HG02642 (cell line): Measurements from ENCODE around the gene CCDC13.

Source experiments
- ATAC-seq: cut with Tn5 transposase; IDR thresholded peaks from one replicate; pipeline ENCODE4 v1.9.1; 2021; ENCODE audit warnings: mild to moderate bottlenecking; ENCODE audit not compliant: unreplicated experiment, poor library complexity

The CCDC13 gene

DNA sequence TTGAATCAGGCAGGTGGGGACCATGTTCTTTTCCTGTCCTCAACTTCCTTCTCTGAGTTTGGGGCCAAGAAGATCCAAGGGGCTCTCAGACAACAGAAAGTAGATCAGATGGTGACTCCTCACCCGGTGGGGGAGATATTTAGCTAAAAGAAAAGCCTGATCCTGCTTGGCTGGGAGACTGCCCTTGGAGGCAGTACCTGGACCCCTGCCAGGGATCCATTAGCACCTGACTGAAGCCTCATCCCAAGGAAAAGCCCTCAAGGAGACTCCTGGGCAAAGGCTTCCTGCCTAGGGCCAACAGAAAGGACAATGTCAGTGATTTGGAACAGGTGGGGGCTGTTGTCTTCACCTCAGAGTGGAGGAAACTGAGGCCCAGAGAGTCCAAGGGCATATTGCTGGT lies 37.0 kb downstream of the CCDC13 start:
- no peak for ATAC-seq

DNA sequence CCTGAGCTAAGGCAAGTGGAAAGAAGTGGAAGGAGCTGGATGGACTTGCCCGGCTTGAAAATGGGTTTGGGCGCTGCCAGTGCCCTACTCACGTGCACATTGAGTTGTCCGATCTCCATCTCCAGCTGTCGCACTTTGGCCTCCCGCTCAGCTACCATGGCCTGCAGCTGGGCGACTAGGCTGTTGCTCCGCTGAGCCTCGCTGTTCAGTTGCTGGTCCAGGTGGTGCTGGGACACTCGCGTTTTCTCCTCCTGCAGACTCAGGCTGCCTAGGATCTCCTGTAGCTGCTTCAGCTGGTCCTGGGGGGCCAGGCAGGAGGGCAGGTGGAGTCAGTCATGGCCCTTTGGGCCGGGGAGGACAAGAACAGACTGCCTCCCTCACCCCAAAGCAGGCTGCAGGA lies 37.4 kb downstream of the CCDC13 start:
- ATAC-seq, result no peak

GRCh38 chr3:42735019-42735418 lies 38.0 kb downstream of the CCDC13 start:
- ATAC-seq, result no peak

DNA sequence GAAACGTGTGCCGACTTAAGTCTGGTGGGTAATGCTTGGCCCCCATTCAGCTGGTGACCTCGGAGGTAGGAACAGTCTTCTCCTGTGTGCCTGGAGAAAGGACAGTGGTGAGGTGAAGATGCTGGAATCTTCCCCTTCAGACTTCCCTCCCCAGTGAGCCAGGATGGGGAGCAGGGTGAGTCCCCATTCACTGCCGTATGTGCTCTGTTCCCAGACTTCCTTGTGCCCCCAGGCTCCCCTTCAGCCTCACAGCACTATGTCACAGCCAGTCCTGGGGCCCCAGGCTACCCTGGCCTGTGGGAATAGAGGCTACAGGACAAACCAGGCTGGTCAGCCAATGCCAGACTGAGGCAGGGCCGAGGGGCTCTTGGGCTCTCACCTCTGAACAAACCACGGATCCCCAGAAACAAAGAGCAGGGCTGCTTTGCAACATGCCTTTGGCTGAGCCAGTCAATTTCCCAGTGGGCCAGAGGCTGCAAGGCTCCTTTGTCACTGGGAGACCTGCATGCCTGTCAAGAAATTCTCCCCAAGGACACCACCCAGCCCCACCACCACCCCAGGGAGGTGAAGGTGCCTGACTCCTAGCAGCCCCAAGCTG lies 38.7 kb downstream of the CCDC13 start:
- no peak for ATAC-seq

DNA sequence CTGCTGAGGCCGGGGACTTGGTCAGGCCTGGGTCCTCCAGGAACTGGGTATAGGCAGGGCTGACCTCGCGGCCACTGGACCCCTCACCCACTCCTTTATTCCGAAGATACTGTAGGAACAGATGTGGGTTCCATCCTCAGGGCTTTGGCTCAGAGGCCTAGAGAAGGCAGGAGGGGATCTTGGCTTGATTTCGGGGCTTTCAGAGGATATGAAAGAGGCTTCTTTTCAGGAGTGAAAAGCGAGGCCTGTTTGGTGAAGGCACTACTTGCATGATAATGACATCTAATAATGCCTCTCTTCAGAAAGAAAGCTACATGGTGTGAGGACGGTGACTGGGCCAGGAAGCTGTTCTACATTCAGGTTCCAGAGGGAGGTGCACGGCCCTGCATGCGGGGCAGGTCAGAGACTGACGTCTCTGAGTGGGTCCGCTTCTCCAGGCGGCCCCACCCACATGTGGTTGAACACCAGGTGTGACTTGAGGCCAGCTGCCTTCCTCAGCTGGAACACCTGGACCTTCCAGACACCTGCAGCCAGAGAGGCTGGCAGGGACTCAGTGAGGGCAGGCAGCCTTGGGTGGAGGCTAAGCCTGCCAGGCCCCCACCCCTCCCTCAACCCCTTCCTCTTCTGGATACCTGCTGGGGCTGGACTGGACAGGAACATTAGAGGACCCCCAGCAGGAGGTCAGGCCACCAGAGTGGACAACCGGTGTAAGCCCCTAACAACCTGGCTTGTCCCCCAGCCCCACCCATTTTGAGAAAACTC lies 39.4 kb downstream of the CCDC13 start:
- ATAC-seq, result no peak

DNA sequence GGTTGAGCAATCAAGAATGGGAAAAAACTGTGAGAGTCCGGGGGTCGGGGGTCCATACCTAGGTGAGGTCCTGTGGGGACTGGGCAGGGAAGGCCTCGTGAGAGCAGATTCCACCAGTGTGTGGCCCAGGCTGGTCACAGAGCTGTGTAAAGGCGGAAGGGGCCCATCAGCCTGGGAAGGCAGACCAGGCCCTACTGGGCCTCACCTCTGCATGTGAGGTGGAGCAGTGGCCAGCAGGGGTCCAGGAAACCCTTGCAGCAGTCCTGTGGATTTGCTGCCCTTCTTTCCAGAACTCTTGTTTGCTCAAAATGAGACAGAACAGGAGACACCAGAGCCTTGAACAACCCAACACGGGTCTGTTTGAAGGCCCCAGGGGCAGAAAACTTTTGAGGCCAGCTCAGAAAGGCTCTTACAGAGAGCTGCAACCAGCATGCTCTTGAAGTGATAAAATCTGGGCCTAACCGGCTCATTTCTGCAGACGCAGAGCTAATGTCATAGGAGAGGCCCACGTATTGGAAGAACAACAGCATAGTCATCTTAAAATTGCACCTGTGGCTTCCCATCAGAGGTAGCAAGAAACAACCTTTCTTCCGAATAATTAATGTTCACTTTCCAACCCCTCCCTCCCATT lies 40.1 kb downstream of the CCDC13 start:
- no peak for ATAC-seq

DNA sequence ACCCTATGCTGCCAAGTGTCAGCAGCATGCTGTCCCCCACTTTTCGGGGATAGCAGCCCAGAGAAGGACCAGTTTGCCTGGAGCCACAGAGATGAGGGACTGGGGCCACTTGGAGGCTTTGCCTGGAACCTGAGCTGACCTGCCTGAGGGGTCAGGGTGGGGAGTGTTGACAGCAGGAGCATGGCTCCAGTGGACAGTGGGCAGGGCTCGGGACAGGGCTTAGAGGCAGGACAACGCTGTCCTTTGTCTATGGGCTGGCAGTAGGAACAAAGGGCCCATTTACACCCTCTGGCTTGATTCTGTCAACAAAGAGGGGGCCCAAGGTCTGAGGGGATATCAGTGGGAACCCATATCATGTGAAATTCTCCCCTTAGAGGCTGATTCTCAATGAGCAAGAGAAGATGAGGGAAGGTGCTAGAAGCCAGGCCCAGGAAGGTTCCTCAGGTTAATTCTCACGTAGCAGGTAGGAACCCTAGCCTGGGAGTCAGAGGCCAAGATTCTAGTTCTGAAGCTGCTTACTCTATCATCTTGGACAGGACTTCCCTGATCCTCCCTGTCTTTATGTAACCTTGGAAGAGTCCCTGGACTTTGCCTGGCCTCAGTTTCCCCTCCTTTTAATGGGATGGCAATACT lies 40.7 kb downstream of the CCDC13 start:
- no peak for ATAC-seq

- ATAC-seq, result no peak
These were observed 41.4 kb downstream of the CCDC13 start for GRCh38 chr3:42731476-42732195.

DNA sequence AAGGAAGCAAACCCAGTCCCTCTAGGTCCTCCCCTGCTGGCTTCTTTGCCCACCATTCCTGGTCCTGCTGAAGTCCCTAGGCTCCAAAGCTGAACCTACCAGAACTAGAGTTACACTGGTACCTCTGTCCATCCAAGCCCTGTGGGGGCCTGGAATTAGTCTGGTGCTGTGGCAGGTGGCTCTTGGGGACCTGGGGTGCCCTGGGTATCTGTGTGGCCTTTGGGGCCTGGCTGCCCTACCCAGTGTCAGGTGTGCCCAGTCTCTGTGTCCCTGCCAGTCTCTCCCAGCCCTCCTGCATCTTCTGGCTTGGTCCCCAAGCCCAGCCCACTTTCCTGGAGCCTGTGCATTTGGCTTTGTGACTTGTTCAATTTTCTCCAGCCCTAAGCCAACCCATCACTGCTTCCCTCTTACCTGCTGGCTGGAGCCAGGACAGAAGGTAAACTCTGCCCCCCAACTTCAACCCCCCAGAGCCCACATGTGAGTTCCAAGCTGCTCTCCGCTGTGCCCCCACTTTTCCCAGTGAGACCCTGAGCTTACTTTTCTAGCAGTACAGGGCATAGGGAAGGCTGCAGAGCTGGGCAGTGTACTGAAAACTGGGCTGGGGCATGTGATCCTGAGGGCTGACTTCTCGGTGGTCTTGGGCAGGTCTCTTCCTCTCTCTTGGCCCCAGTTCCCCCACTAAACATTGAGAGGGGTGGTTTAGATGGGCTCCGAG lies 42.2 kb downstream of the CCDC13 start:
- ATAC-seq, result no peak

DNA sequence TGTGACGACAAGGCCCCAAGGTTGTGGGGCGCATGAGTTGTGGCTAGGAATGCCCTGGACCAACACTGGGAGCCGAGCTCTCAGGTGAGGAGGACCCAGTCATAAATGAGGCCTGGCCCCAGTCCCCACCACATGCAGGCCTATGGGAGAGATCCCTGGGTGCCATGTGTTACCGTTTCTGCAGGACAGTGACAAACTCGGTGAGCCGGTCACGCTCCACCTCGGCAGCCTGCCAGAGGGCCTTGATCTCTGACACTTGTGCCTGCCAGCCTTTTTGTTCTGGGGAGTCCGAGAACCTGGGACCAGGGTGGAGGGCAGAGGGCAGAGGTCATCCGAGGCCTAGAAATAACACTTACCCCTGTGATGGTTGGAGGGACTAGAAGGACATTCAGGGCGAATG lies 42.8 kb downstream of the CCDC13 start:
- ATAC-seq, result no peak

GRCh38 chr3:42729404-42730145 lies 43.5 kb downstream of the CCDC13 start:
- no peak for ATAC-seq

DNA sequence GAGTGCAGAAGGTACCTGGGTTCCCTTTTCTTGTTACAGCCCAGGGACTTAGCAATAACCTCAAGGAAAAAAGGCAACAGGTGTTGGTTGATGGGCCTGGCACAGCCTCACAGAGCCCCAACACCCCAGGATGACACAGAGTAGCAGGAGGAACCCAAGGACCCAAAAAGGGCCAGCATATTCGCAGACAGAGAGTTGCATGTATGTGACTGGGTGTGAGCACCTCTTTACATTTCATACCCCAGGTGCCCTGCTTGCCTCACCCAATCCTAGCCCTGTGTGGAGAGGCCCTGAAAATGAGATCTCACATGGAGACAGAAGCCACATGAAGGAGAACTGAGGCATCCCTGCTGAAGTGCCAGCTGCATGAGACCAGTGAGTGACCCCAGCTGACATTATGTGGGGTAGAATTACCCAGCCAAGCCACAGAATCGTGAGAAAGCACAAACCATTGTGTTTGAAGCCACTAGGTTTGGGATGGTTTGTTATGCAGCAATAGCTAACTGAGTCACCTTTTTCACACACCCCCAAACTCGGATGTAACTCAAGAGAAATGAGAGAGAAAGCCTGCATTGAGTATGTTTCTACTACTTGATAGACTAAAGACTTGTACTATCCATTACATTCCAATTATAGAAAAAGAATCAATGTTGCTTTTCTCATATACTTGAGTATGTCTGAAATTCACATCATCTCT lies 44.2 kb downstream of the CCDC13 start:
- ATAC-seq, result no peak

DNA sequence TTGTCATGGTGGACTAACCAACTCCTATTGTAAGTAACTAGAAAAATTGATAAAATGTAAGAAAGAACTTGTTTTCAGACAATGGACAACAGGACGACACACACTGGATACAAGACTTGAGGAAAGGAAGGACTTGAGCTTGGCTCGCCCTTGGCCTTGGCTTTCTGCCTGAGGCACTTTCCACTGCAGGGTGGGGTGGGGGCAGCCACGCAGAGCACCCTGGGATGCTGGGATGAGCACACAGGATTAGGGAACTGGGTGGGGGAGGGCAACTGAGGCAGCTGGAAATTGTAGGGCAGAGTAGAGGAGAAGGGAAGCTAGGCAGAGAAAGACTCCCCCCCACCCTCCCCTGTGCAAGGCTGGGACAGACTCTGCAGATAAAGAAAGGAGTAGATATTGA lies 45.0 kb downstream of the CCDC13 start:
- ATAC-seq, result no peak

DNA sequence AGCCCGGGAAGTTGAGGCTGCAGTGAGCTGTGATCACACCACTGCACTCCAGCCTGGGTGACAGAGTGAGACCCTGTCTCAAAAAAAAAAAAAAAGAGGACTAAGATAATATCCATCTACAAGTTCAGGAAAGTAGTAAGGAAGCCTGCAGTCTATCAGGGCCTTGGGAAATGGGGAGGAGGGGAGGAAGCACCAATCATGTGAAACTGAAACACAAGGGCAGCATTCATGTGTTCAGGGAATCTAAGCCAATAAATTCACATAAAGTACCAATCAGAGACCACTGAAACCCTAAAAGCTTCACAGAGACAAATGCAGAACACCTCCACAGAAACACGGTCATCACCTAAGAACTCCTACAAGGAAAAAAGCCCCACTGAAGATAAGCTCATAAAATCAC lies 47.6 kb downstream of the CCDC13 start:
- ATAC-seq, result no peak

GRCh38 chr3:42723219-42723618 lies 49.8 kb downstream of the CCDC13 start:
- no peak for ATAC-seq
